Measurements from ENCODE around the gene SF3B6.

- TF ChIP-seq, protein P1, sequence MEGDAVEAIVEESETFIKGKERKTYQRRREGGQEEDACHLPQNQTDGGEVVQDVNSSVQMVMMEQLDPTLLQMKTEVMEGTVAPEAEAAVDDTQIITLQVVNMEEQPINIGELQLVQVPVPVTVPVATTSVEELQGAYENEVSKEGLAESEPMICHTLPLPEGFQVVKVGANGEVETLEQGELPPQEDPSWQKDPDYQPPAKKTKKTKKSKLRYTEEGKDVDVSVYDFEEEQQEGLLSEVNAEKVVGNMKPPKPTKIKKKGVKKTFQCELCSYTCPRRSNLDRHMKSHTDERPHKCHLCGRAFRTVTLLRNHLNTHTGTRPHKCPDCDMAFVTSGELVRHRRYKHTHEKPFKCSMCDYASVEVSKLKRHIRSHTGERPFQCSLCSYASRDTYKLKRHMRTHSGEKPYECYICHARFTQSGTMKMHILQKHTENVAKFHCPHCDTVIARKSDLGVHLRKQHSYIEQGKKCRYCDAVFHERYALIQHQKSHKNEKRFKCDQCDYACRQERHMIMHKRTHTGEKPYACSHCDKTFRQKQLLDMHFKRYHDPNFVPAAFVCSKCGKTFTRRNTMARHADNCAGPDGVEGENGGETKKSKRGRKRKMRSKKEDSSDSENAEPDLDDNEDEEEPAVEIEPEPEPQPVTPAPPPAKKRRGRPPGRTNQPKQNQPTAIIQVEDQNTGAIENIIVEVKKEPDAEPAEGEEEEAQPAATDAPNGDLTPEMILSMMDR (conservative IDR thresholded peaks at IDR 0.05), result no peak
- TF ChIP-seq EZH2 (IDR thresholded peaks at IDR 0.05; ENCODE audit: low read depth), result no peak
Observed at GRCh38 chr2:24122366-24123194, 46.5 kb upstream of the SF3B6 start.

Measured in PC-9 (cell line).